MCF 10A (cell line): ENCODE measurements around the gene BRINP3. TPM values are rescaled to one million over a fixed set of nuclear protein-coding genes. Genes with fewer than 3 reads are reported as not detected.
A peak's percentile ranks its signal among the peaks of the same experiment; 100 is the strongest.

ENCODE experiments used
- BruUV-seq: library from RNA; stranded (reverse); fragments of 400-500 nt; replicated peaks from 2 replicates; lab custom pipeline; 2021; lab: Mats Ljungman, UMichigan
- CTCF ChIA-PET: fragments of 300-600 bp; sonication (Branson Sonifier 250); formaldehyde crosslinking; extraction: SDS; loops from one replicate; lab custom pipeline; 2021; ENCODE audit warnings: antibody characterized with exemption, inconsistent platforms; lab: Yijun Ruan, JAX
- POLR2A ChIA-PET: fragments of 300-600, 350-650 bp; sonication (Branson Sonifier 250); formaldehyde crosslinking; extraction: SDS; loops from one replicate; lab custom pipeline; 2020; ENCODE audit warnings: antibody characterized with exemption, inconsistent platforms; lab: Yijun Ruan, JAX
- DNase-seq: peaks from one replicate; pipeline ENCODE4 v3.0.0-alpha.2; 2018; ENCODE audit not compliant: unreplicated experiment
- H3K27ac Mint-ChIP-seq: one replicate; pipeline ENCODE4 v1.8.0; 2022; ENCODE audit warnings: mild to moderate bottlenecking, low read depth, mixed read lengths; ENCODE audit not compliant: unreplicated experiment
- H3K27me3 Mint-ChIP-seq: one replicate; pipeline ENCODE4 v1.8.0; 2022; ENCODE audit warnings: mixed read lengths; ENCODE audit not compliant: insufficient read depth, unreplicated experiment
- H3K36me3 Mint-ChIP-seq: one replicate; pipeline ENCODE4 v1.8.0; 2022; ENCODE audit warnings: mild to moderate bottlenecking, moderate library complexity, mixed read lengths; ENCODE audit not compliant: insufficient read depth, unreplicated experiment
- H3K4me1 Mint-ChIP-seq: one replicate; pipeline ENCODE4 v1.8.0; 2022; ENCODE audit warnings: mixed read lengths; ENCODE audit not compliant: insufficient read depth, unreplicated experiment
- H3K4me3 Mint-ChIP-seq: one replicate; pipeline ENCODE4 v1.8.0; 2022; ENCODE audit warnings: mild to moderate bottlenecking, moderate library complexity, mixed read lengths; ENCODE audit not compliant: unreplicated experiment
- H3K9me3 Mint-ChIP-seq: one replicate; pipeline ENCODE4 v1.8.0; 2022; ENCODE audit warnings: mixed read lengths; ENCODE audit not compliant: unreplicated experiment
- intact Hi-C: fragments of 100-400 bp; cut with micrococcal nuclease; formaldehyde crosslinking; loops from 2 replicates; pipeline ENCODE4 v1.14.1; 2022
- total RNA-seq: library from RNA; stranded (reverse); gene quantifications from 2 replicates; pipeline ENCODE4 v1.2.3, GENCODE V29; 2022
- TF ChIP-seq, protein P1 (sequence below): fragments of 200-600 bp; IDR thresholded peaks from one replicate; pipeline ENCODE4 v1.8.0; 2022; ENCODE audit warnings: antibody characterized with exemption, mild to moderate bottlenecking; ENCODE audit not compliant: unreplicated experiment

Gene BRINP3
- total RNA-seq, 1 experiment from 2014 or later, result 0.26 TPM

DNA sequence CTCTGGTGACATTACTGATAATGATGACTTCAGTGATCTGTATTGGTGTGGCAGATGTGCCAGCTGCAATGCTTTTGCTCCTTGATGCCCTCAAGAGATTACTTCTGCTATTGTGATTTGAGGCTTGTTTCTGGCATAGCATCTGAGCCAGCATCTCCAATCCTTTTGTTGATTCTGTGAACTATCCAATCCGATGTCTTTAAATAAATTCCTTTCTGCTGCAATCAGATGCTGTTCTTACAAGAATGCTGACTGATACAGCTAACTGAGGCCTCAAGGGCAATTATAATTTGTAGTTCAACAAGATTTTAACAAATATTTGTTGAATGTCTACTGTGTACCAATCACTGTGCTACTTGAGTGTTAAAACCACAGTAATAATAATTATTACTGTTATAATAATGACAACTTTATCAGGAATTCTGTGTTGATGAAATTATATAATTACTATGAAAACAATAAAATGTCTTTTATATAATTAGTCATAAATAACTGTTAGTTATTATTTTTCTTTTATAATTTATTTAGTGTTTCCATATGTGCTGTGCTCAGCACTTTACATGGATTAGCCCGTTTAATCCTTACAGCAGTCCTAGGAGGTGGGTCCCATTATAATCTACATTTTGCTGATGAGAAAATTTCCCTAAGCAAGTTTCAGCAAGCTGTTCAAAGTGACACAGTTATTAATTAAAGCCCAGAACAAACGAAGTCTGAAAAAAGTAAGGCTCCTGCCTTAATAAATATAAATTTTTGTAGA is 308.2 kb downstream of the BRINP3 start:
- H3K36me3 Mint-ChIP-seq, result no peaks in the 10 kb centered on the region
- peak overlapping the region; percentile 53 for H3K27ac Mint-ChIP-seq
- BruUV-seq, result no TSS peak
- H3K27me3 Mint-ChIP-seq, result no peaks in the 10 kb centered on the region
- H3K9me3 Mint-ChIP-seq, result no peaks in the 10 kb centered on the region
- ChIA-PET POLR2A (interaction anchor here (0.6 kb wide), 1 partner anchor 321 kb away, joined by 3 read pairs; no protein-coding TSS in a partner anchor), CTCF (interaction anchor here (0.6 kb wide), 1 partner anchor 310 kb away, joined by 3 read pairs; no protein-coding TSS in a partner anchor)
- DNase-seq, result peak; percentile 13
- no peak overlapping the region for H3K4me3 Mint-ChIP-seq
- peaks cover 26% of the 10 kb centered on the region for H3K4me1 Mint-ChIP-seq
- intact Hi-C loops, result no loop called here
- TF ChIP-seq, protein P1, sequence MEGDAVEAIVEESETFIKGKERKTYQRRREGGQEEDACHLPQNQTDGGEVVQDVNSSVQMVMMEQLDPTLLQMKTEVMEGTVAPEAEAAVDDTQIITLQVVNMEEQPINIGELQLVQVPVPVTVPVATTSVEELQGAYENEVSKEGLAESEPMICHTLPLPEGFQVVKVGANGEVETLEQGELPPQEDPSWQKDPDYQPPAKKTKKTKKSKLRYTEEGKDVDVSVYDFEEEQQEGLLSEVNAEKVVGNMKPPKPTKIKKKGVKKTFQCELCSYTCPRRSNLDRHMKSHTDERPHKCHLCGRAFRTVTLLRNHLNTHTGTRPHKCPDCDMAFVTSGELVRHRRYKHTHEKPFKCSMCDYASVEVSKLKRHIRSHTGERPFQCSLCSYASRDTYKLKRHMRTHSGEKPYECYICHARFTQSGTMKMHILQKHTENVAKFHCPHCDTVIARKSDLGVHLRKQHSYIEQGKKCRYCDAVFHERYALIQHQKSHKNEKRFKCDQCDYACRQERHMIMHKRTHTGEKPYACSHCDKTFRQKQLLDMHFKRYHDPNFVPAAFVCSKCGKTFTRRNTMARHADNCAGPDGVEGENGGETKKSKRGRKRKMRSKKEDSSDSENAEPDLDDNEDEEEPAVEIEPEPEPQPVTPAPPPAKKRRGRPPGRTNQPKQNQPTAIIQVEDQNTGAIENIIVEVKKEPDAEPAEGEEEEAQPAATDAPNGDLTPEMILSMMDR, result no peak

GRCh38 chr1:190168893-190169280 is 308.8 kb downstream of the BRINP3 start:
- DNase-seq, result no peak
- peak overlapping the region; percentile 14 for H3K27ac Mint-ChIP-seq
- CTCF ChIA-PET, result interaction anchor here (0.6 kb wide), 1 partner anchor 774 kb away, joined by 4 read pairs; no protein-coding TSS in a partner anchor
- H3K36me3 Mint-ChIP-seq, result no peaks in the 10 kb centered on the region
- no peaks in the 10 kb centered on the region for H3K9me3 Mint-ChIP-seq
- no TSS peak for BruUV-seq
- no peaks in the 10 kb centered on the region for H3K27me3 Mint-ChIP-seq
- intact Hi-C loops, result no loop called here
- TF ChIP-seq, protein P1, result no peak
- peaks cover 26% of the 10 kb centered on the region for H3K4me1 Mint-ChIP-seq
- POLR2A ChIA-PET, result no interaction called here
- H3K4me3 Mint-ChIP-seq, result no peak overlapping the region

DNA sequence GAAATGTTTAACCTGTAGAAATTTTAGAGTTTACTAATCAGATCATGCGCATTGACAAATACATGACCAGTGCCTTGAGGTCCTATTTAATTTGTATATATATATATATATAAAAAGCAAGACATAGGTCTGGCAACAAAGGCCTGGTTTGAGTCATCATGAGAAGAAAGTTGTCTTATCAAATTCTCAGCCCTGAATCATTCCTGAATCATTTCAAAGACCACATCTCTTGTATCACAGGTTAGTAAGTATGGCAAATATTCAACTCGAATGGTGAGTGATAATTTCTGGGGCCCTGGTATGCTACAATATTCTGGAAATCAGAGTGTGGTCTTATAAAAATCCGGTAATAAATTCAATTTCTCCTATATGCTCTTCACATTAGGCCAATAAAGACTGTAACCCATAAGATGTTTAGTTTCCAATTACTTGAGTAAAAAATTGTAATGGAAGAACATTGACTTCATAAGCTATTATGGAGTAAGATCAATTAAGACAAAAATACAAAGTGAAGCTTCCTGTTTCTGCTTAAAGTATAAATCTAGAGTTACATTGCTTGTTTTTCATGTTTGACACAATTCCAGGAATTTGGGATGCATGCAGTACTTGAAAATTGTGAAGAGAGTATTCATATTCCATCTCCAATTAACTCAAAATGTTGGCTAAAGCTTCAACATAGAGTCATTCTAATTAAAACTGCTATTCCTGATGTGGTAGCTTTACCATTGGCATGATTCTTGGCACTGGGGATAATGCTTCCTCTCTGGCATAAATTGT is 309.4 kb downstream of the BRINP3 start:
- Mint-ChIP-seq H3K27ac (peak overlapping the region; percentile 14), H3K27me3 (no peaks in the 10 kb centered on the region), H3K36me3 (no peaks in the 10 kb centered on the region), H3K9me3 (no peaks in the 10 kb centered on the region), H3K4me3 (no peak overlapping the region), H3K4me1 (peaks cover 26% of the 10 kb centered on the region)
- ChIA-PET POLR2A (no interaction called here), CTCF (interaction anchor here (0.6 kb wide), 1 partner anchor 774 kb away, joined by 4 read pairs; no protein-coding TSS in a partner anchor)
- intact Hi-C loops, result no loop called here
- peak; percentile 43 for DNase-seq
- BruUV-seq, result no TSS peak
- TF ChIP-seq, protein P1, result no peak

GRCh38 chr1:190159146-190159545 is 318.5 kb downstream of the BRINP3 start:
- no peaks in the 10 kb centered on the region for H3K4me1 Mint-ChIP-seq
- intact Hi-C loops, result no loop called here
- no peak for DNase-seq
- no peak overlapping the region for H3K4me3 Mint-ChIP-seq
- no peaks in the 10 kb centered on the region for H3K27me3 Mint-ChIP-seq
- ChIA-PET CTCF (interaction anchor here (0.6 kb wide), 1 partner anchor 162 kb away, joined by 4 read pairs; no protein-coding TSS in a partner anchor), POLR2A (no interaction called here)
- H3K36me3 Mint-ChIP-seq, result no peaks in the 10 kb centered on the region
- TF ChIP-seq, protein P1, result no peak
- H3K9me3 Mint-ChIP-seq, result peaks cover 13% of the 10 kb centered on the region
- BruUV-seq, result no TSS peak
- no peak overlapping the region for H3K27ac Mint-ChIP-seq
